A549 (cell line): ENCODE data around the gene IRX5. TPM values are rescaled to one million over a fixed set of nuclear protein-coding genes. Genes with fewer than 3 reads are reported as not detected.

Experiments
- ATAC-seq, 2 experiments: fragments of 200-7000 bp in 1 of 2; fragments of >200 bp in 1 of 2; cut with Nextera tagmentation in 1 of 2; cut with Tn5 transposase in 1 of 2; 3 replicates each; pipeline versions ENCODE4 v1.8.0 to v1.9.1; 2018 to 2020; ENCODE audit warnings: mild to moderate bottlenecking in 1 of 2, moderate library complexity in 1 of 2
- CTCF ChIA-PET: fragments of 300-600 bp; sonication (Branson Sonifier 250); formaldehyde crosslinking; extraction: SDS; loops from one replicate; lab custom pipeline; 2021; ENCODE audit warnings: antibody characterized with exemption, inconsistent platforms; lab: Yijun Ruan, JAX
- POLR2A ChIA-PET: fragments of 350-600 bp; formaldehyde crosslinking; extraction: SDS; loops from one replicate; lab custom pipeline; 2021; ENCODE audit warnings: antibody characterized with exemption, inconsistent platforms; lab: Yijun Ruan, JAX
- DNase-seq, 2 experiments: peaks; one replicate each; pipeline versions ENCODE4 v3.0.0 to v3.0.0-alpha.2; 2011 to 2016; ENCODE audit warnings: low read depth in 1 of 2, low spot score in 1 of 2
- FAIRE-seq: peaks from 2 replicates; lab custom pipeline; 2011; peaks lifted over from hg19 to GRCh38; lab: Jason Lieb, UNC
- H3K27ac ChIP-seq, 2 experiments: fragments of >200 bp; sonication (Bioruptor Twin); formaldehyde crosslinking; 3 replicates each; pipeline ENCODE4 v1.5.1; 2016 to 2017
- H3K4me1 ChIP-seq: fragments of >200 bp; sonication (Bioruptor Twin); formaldehyde crosslinking; 3 replicates; pipeline ENCODE4 v1.6.1; 2016
- H3K4me2 ChIP-seq: fragments of >200 bp; sonication (Bioruptor Twin); formaldehyde crosslinking; 3 replicates; pipeline ENCODE4 v1.6.1; 2016
- H3K4me3 ChIP-seq: fragments of >200 bp; sonication (Bioruptor Twin); formaldehyde crosslinking; 3 replicates; pipeline ENCODE4 v1.5.1; 2016
- H3K9me3 ChIP-seq: fragments of >200 bp; sonication (Bioruptor Twin); formaldehyde crosslinking; 3 replicates; pipeline ENCODE4 v1.6.1; 2016
- ATOH8 ChIP-seq: fragments of 250-450 bp; sonication (Bioruptor Pico); IDR thresholded peaks from 2 replicates; pipeline ENCODE4 v1.5.0; 2020; ENCODE audit warnings: low read depth, mild to moderate bottlenecking, moderate library complexity
- BHLHE40 ChIP-seq: IDR thresholded peaks from 2 replicates; pipeline ENCODE4 v1.6.1; 2012; ENCODE audit warnings: low read depth, low read length, inconsistent platforms
- CEBPB ChIP-seq, 2 experiments: fragments of >200 bp in 1 of 2; sonication (Bioruptor Twin) in 1 of 2; formaldehyde crosslinking in 1 of 2; IDR thresholded peaks; 2 replicates each; pipeline ENCODE4 v1.6.1; 2012 to 2016
- E2F6 ChIP-seq: IDR thresholded peaks from 2 replicates; pipeline ENCODE4 v1.6.1; 2012; ENCODE audit warnings: low read depth, borderline replicate concordance
- ELK1 ChIP-seq: fragments of 150-350 bp; IDR thresholded peaks from 2 replicates; pipeline ENCODE4 v1.6.1; 2014; ENCODE audit warnings: low read depth, mild to moderate bottlenecking, low read length
- EP300 ChIP-seq, 2 experiments: fragments of >200 bp; sonication (Bioruptor Twin); formaldehyde crosslinking; IDR thresholded peaks; 2 replicates in 1 of 2; 3 replicates in 1 of 2; pipeline ENCODE4 v1.6.1; 2016 to 2017
- GATA3 ChIP-seq: IDR thresholded peaks from 2 replicates; pipeline ENCODE4 v1.6.1; 2012; ENCODE audit warnings: borderline replicate concordance
- HDAC2 ChIP-seq: fragments of 200-600 bp; sonication (generic); IDR thresholded peaks from 2 replicates; pipeline ENCODE4 v1.6.1; 2016
- HOXB5 ChIP-seq: fragments of 250-450 bp; sonication (Bioruptor Pico); IDR thresholded peaks from 2 replicates; pipeline ENCODE4 v1.5.0; 2020; ENCODE audit warnings: mild to moderate bottlenecking, moderate library complexity
- JUN ChIP-seq, 2 experiments: fragments of >200 bp; sonication (Bioruptor Twin); formaldehyde crosslinking; IDR thresholded peaks; 2 replicates in 1 of 2; 3 replicates in 1 of 2; pipeline ENCODE4 v1.6.1; 2016 to 2017
- JUNB ChIP-seq: fragments of >200 bp; sonication (Bioruptor Twin); formaldehyde crosslinking; IDR thresholded peaks from 2 replicates; pipeline ENCODE4 v1.6.1; 2016
- KDM5A ChIP-seq: fragments of 200-600 bp; sonication (generic); IDR thresholded peaks from 2 replicates; pipeline ENCODE4 v1.6.1; 2016; ENCODE audit warnings: antibody characterized with exemption, mild to moderate bottlenecking
- MAX ChIP-seq: IDR thresholded peaks from 2 replicates; pipeline ENCODE4 v1.6.1; 2012
- MAZ ChIP-seq: fragments of 150-350 bp; IDR thresholded peaks from 2 replicates; pipeline ENCODE4 v1.6.1; 2014; ENCODE audit warnings: antibody characterized with exemption, low read depth, low read length, borderline replicate concordance
- NFE2L2 ChIP-seq: fragments of 150-350 bp; conservative IDR thresholded peaks from 2 replicates; pipeline ENCODE4 v1.6.1; 2014; ENCODE audit warnings: low read length
- NPAS2 ChIP-seq: fragments of 250-450 bp; sonication (Bioruptor Pico); IDR thresholded peaks from 2 replicates; pipeline ENCODE4 v1.8.0; 2022; ENCODE audit warnings: mild to moderate bottlenecking, moderate library complexity, borderline replicate concordance
- PHF8 ChIP-seq: fragments of 200-600 bp; sonication (generic); IDR thresholded peaks from 2 replicates; pipeline ENCODE4 v1.6.1; 2016; ENCODE audit warnings: low read depth, mild to moderate bottlenecking, antibody characterized with exemption, moderate library complexity, borderline replicate concordance
- POLR2A ChIP-seq: IDR thresholded peaks from 2 replicates; pipeline ENCODE4 v1.6.1; 2012; ENCODE audit warnings: mild to moderate bottlenecking, low read length
- POLR2AphosphoS2 ChIP-seq: conservative IDR thresholded peaks from 2 replicates; pipeline ENCODE4 v1.6.1; 2012; ENCODE audit warnings: low read length, improper control_type of control experiment, inconsistent platforms
- RAD21 ChIP-seq, 2 experiments: fragments of >200 bp in 1 of 2; sonication (Bioruptor Twin) in 1 of 2; formaldehyde crosslinking in 1 of 2; IDR thresholded peaks in 1 of 2; conservative IDR thresholded peaks in 1 of 2; 2 replicates in 1 of 2; 3 replicates in 1 of 2; pipeline ENCODE4 v1.6.1; 2012 to 2018; ENCODE audit warnings: inconsistent platforms in 1 of 2
- REST ChIP-seq: fragments of 200-600 bp; sonication (generic); IDR thresholded peaks from 2 replicates; pipeline ENCODE4 v1.6.1; 2016; ENCODE audit warnings: antibody characterized with exemption, mild to moderate bottlenecking, moderate library complexity
- RFX5 ChIP-seq: fragments of 450-650 bp; IDR thresholded peaks from 2 replicates; pipeline ENCODE4 v1.7.1; 2014; ENCODE audit warnings: antibody characterized with exemption, mild to moderate bottlenecking, moderate library complexity
- RNF2 ChIP-seq: fragments of 200-600 bp; sonication (generic); IDR thresholded peaks from 2 replicates; pipeline ENCODE4 v1.6.1; 2016; ENCODE audit warnings: low read depth, mild to moderate bottlenecking, antibody characterized with exemption, moderate library complexity, borderline replicate concordance
- SMC3 ChIP-seq: fragments of >200 bp; sonication (Bioruptor Twin); formaldehyde crosslinking; IDR thresholded peaks from 3 replicates; pipeline ENCODE4 v1.6.1; 2018; ENCODE audit warnings: inconsistent platforms
- USF2 ChIP-seq: fragments of 450-650 bp; IDR thresholded peaks from 2 replicates; pipeline ENCODE4 v1.6.1; 2014; ENCODE audit warnings: antibody characterized with exemption
- WGBS: methylation state at CpG from one replicate; pipeline ENCODE4 v1.1.6; 2017; ENCODE audit errors: missing lambda C conversion rate; 5-methylcytosine and 5-hydroxymethylcytosine counted together
- polyA plus RNA-seq, 4 experiments: library from polyadenylated mRNA; depleted of rRNA in 3 of 4; stranded (reverse); fragments of >200 nt; fragmentation: RNase III in 1 of 4; extraction: RNeasy Plus Mini Kit Qiagen cat#74134 plus additional on column Dnase treatment in 1 of 4; gene quantifications; 2 replicates in 3 of 4; 3 replicates in 1 of 4; pipeline ENCODE4 v1.2.3, GENCODE V29; 2011 to 2017

Gene IRX5
- polyA plus RNA-seq, 2 of the 4 experiments (the other 2 are of a cell fraction): 0.67 to 0.88 TPM

GRCh38 chr16:54935266-54935968 lies 4.8 kb downstream of the IRX5 start:
- no peak overlapping the region for H3K4me3 ChIP-seq
- peaks cover 10% of the 10 kb centered on the region; the same call in 1 of the 3 replicates for H3K4me1 ChIP-seq
- no peak for ATAC-seq
- ChIA-PET CTCF (interaction anchor here (0.9 to 4.2 kb wide), 5 partner anchors 12 to 1162 kb away, joined by 3 to 23 read pairs (median 4); no protein-coding TSS in a partner anchor), POLR2A (interaction anchor here (1.2 kb wide), 1 partner anchor 650 kb away, joined by 5 read pairs; no protein-coding TSS in a partner anchor)
- H3K9me3 ChIP-seq: no peaks in the 10 kb centered on the region
- DNase-seq: no peak
- no peak for TF ChIP-seq MAZ
- TF ChIP-seq NPAS2 (CRISPR knock-in tag): no peak
- no peak for TF ChIP-seq BHLHE40
- TF ChIP-seq EP300 (IDR thresholded peaks at IDR 0.05): no peak
- no peak for TF ChIP-seq POLR2A
- no peak for TF ChIP-seq RAD21 (conservative IDR thresholded peaks at IDR 0.05 in 1 of 2, IDR thresholded peaks at IDR 0.05 in 1 of 2)
- TF ChIP-seq JUNB: no peak
- TF ChIP-seq NFE2L2: no peak
- no peak for TF ChIP-seq POLR2AphosphoS2
- TF ChIP-seq ELK1: no peak
- TF ChIP-seq MAX: no peak
- TF ChIP-seq KDM5A: no peak
- no peak for TF ChIP-seq PHF8
- no peak for TF ChIP-seq GATA3
- TF ChIP-seq RNF2: no peak
- TF ChIP-seq CEBPB (IDR thresholded peaks at IDR 0.05): no peak
- WGBS: 83% methylated on average over 28 of the region's 28 CpGs
- no peak for FAIRE-seq
- H3K4me2 ChIP-seq: no peak overlapping the region
- no peak overlapping the region for H3K27ac ChIP-seq

GRCh38 chr16:54936201-54936978 lies 5.7 kb downstream of the IRX5 start:
- 73% methylated on average over 49 of the region's 56 CpGs for WGBS
- no peak for FAIRE-seq
- H3K4me2 ChIP-seq: peak overlapping the region; percentile 94
- H3K4me3 ChIP-seq: peak overlapping the region; percentile 57
- H3K4me1 ChIP-seq: peaks cover 10% of the 10 kb centered on the region; the same call in 1 of the 3 replicates
- peak in 1 of 2 experiments; percentile 41; a peak in 3 of 6 replicates for ATAC-seq
- ChIA-PET CTCF (interaction anchor here (0.5 to 4.2 kb wide), 17 partner anchors 9 to 1376 kb away, joined by 3 to 23 read pairs (median 4); no protein-coding TSS in a partner anchor), POLR2A (interaction anchor here (1.2 kb wide), 1 partner anchor 651 kb away, joined by 5 read pairs; no protein-coding TSS in a partner anchor)
- no peak for DNase-seq
- no peaks in the 10 kb centered on the region for H3K9me3 ChIP-seq
- H3K27ac ChIP-seq: peak overlapping the region; percentile 54 to 78; a peak in 5 of 6 replicates
- no peak for TF ChIP-seq RNF2
- TF ChIP-seq PHF8: no peak
- no peak for TF ChIP-seq RFX5
- TF ChIP-seq ELK1: no peak
- no peak for TF ChIP-seq HOXB5 (CRISPR knock-in tag)
- no peak for TF ChIP-seq SMC3
- no peak for TF ChIP-seq ATOH8 (CRISPR knock-in tag)
- no peak for TF ChIP-seq REST
- no peak for TF ChIP-seq USF2
- no peak for TF ChIP-seq JUN (IDR thresholded peaks at IDR 0.05)
- TF ChIP-seq GATA3: no peak
- no peak for TF ChIP-seq E2F6
- TF ChIP-seq HDAC2: no peak
